Measurements from ENCODE around the gene RANBP1.

RANBP1 gene

DNA sequence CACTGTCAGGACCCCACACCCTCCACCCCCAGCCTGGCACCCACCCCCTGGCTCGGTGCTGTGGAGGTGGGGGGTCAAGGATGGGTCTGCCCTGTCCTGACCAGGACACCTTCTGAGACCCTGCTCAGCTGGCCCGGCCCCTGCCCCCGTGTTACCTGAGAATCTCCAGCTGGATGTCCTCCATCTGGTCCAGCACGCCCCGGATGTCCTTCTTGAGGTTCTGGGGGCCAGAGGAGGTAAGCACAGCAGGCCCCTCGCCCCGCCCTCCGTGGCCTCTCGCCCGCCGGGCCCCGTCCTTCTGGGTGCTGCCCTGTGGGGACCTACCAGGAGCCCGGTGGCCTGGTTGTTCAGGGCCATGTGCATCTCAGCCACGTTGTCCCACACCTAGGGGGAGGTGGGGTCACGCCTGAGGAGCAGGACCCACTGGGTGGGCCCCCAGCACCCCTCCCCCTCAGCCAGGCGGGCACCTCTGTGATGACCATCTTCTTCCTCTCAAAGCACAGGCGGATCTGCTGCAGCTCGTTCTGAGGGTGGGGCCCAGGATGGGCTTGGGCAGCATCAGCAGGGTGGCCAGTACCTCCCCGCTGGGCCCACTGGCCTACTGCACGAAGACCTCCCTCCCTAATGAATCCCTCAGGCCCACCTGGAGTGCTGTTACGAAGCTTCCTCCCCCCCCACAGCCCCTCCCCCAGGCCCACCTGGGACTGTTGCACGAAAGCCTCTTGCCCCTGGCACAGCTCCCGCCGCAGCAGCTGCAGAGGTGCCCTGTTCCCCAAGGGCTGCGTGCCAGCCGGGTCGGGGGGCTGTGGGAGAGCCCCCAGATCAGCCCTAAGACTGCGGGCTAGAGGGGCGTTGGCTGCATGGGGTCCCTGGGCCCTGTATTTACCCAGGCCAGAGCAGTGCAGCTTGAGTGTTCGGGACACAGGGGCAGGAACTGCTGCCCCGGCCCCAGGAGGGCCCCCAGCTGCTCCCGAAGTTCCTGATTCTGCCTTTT is 33.6 kb downstream of the RANBP1 start:
- Histone ChIP-seq H3K36me3 (ENCODE audit: insufficient read depth, low read length) (no peaks in the 10 kb centered on the region), H3K4me3 (ENCODE audit: low read depth in 1 of 2, low read length in 2 of 2) (no peak overlapping the region), H3K9me3 (ENCODE audit: insufficient read depth, low read length, severe bottlenecking) (no peaks in the 10 kb centered on the region), H3K79me2 (ENCODE audit: insufficient read depth, low read length) (no peaks in the 10 kb centered on the region), H3K4me1 (ENCODE audit: insufficient read depth, low read length) (no peaks in the 10 kb centered on the region), H3K27ac (ENCODE audit: low read length) (no peak overlapping the region), H3K27me3 (ENCODE audit: insufficient read depth, low read length, poor library complexity) (no peaks in the 10 kb centered on the region), H4K20me1 (ENCODE audit: insufficient read depth, low read length) (peaks cover 7% of the 10 kb centered on the region; the same call in 1 of the 2 replicates), H3K4me2 (ENCODE audit: insufficient read depth, low read length) (no peak overlapping the region), H3K9ac (ENCODE audit: low read depth, low read length) (no peak overlapping the region), H2AFZ (ENCODE audit: low read depth, low read length) (no peak overlapping the region)
- DNase-seq (no peak), ATAC-seq (ENCODE audit: insufficient read depth, low read depth) (no peak)
- no peak for TF ChIP-seq EZH2 (IDR thresholded peaks at IDR 0.05; ENCODE audit: borderline replicate concordance, low read depth, low read length, severe bottlenecking)
- TF ChIP-seq, protein P1, sequence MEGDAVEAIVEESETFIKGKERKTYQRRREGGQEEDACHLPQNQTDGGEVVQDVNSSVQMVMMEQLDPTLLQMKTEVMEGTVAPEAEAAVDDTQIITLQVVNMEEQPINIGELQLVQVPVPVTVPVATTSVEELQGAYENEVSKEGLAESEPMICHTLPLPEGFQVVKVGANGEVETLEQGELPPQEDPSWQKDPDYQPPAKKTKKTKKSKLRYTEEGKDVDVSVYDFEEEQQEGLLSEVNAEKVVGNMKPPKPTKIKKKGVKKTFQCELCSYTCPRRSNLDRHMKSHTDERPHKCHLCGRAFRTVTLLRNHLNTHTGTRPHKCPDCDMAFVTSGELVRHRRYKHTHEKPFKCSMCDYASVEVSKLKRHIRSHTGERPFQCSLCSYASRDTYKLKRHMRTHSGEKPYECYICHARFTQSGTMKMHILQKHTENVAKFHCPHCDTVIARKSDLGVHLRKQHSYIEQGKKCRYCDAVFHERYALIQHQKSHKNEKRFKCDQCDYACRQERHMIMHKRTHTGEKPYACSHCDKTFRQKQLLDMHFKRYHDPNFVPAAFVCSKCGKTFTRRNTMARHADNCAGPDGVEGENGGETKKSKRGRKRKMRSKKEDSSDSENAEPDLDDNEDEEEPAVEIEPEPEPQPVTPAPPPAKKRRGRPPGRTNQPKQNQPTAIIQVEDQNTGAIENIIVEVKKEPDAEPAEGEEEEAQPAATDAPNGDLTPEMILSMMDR (IDR thresholded peaks at IDR 0.05; ENCODE audit: borderline replicate concordance, extremely low read depth, low read length, poor library complexity, severe bottlenecking): no peak

DNA sequence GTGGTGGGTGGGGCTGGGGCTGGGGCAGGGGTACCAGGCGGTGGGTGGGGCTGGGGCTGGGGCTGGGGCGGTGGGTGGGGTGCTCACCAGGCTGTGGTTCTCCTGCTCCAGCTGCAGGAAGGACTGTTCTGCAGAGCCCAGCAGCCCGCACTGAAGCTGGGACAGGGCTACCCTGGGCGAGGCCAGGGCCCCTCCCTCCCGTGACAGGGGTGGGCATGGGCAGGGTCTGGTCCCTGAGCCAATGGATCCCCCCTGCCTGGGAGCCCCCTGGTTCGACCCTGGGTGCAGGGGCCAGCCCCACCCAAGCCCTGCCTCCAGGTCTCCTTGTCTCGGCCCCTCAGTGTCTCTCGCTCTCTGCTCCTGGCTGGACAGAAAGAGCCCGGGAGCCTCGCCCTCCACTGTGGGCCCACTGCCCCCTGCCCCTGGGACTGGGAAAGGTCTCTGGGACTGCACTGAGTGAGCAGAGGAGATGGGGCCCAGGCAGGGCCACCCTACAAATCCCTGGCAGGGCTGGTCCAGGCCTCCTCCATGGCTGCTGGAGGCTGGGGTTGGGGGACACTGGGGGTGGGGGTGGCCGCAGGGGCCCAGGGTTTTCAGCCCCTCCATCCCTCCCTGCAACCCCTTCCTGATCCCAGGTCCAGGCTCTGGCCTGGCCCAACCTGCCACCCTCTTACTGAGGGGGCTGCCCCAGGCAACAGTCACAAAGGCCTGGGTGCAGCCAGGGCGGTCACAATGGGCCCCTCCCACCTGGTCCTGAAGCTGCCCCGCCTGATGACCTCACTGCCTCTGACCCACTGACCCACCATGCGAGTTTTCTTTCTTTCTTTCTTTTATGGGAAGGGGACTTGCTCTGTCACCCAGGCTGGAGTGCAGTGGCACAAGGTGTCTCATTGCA is 34.7 kb downstream of the RANBP1 start, which contains the start of gene CCDC188:
Gene CCDC188, minus strand, starts transcription at position 675 of the 895 bp plus-strand sequence. Its CDS starts 69 bp downstream, at position 606.
- Histone ChIP-seq H3K27ac (ENCODE audit: low read length) (no peak within 1 kb of the TSS), H2AFZ (ENCODE audit: low read depth, low read length) (no peak within 1 kb of the TSS), H3K4me2 (ENCODE audit: insufficient read depth, low read length) (no peak within 1 kb of the TSS), H3K9ac (ENCODE audit: low read depth, low read length) (no peak within 1 kb of the TSS), H3K79me2 (ENCODE audit: insufficient read depth, low read length) (no peaks in the 10 kb centered on the region), H3K4me3 (ENCODE audit: low read depth in 1 of 2, low read length in 2 of 2) (no peak within 1 kb of the TSS), H3K27me3 (ENCODE audit: insufficient read depth, low read length, poor library complexity) (no peaks in the 10 kb centered on the region), H3K9me3 (ENCODE audit: insufficient read depth, low read length, severe bottlenecking) (no peaks in the 10 kb centered on the region), H4K20me1 (ENCODE audit: insufficient read depth, low read length) (peaks cover 3% of the 10 kb centered on the region; the same call in 1 of the 2 replicates), H3K36me3 (ENCODE audit: insufficient read depth, low read length) (no peaks in the 10 kb centered on the region), H3K4me1 (ENCODE audit: insufficient read depth, low read length) (no peaks in the 10 kb centered on the region)
- no peak for DNase-seq
- TF ChIP-seq, protein P1 (IDR thresholded peaks at IDR 0.05; ENCODE audit: borderline replicate concordance, extremely low read depth, low read length, poor library complexity, severe bottlenecking): no peak
- no peak for TF ChIP-seq EZH2 (IDR thresholded peaks at IDR 0.05; ENCODE audit: borderline replicate concordance, low read depth, low read length, severe bottlenecking)
- no peak for ATAC-seq (ENCODE audit: insufficient read depth, low read depth)

DNA sequence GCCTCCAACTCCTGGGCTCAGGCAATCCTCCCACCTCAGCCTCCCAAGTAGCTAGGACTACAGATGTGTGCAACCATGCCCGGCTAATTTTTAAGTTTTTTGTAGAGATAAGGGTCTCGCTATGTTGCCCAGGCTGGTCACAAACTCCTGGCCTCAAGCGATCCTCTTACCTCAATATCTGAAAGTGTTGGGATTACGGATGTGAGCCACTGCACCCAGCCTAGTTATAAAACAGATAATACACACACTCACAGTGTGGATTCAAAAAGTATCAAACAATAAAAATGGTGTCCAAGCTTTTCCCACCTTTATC is 35.3 kb downstream of the RANBP1 start:
- no peaks in the 10 kb centered on the region for H3K27me3 ChIP-seq (ENCODE audit: insufficient read depth, low read length, poor library complexity)
- H3K4me2 ChIP-seq (ENCODE audit: insufficient read depth, low read length): no peak overlapping the region
- H2AFZ ChIP-seq (ENCODE audit: low read depth, low read length): no peak overlapping the region
- H4K20me1 ChIP-seq (ENCODE audit: insufficient read depth, low read length): no peaks in the 10 kb centered on the region
- H3K4me3 ChIP-seq (ENCODE audit: low read depth in 1 of 2, low read length in 2 of 2): no peak overlapping the region
- ATAC-seq (ENCODE audit: insufficient read depth, low read depth): no peak
- no peak overlapping the region for H3K9ac ChIP-seq (ENCODE audit: low read depth, low read length)
- H3K36me3 ChIP-seq (ENCODE audit: insufficient read depth, low read length): no peaks in the 10 kb centered on the region
- DNase-seq: no peak
- H3K9me3 ChIP-seq (ENCODE audit: insufficient read depth, low read length, severe bottlenecking): no peaks in the 10 kb centered on the region
- no peaks in the 10 kb centered on the region for H3K4me1 ChIP-seq (ENCODE audit: insufficient read depth, low read length)
- no peak overlapping the region for H3K27ac ChIP-seq (ENCODE audit: low read length)
- H3K79me2 ChIP-seq (ENCODE audit: insufficient read depth, low read length): no peaks in the 10 kb centered on the region
- no peak for TF ChIP-seq EZH2 (IDR thresholded peaks at IDR 0.05; ENCODE audit: borderline replicate concordance, low read depth, low read length, severe bottlenecking)
- TF ChIP-seq, protein P1 (IDR thresholded peaks at IDR 0.05; ENCODE audit: borderline replicate concordance, extremely low read depth, low read length, poor library complexity, severe bottlenecking): no peak
